Psoas muscle (tissue), 8 donors: ENCODE measurements around the gene SLC22A2. TPM values are rescaled to one million over a fixed set of nuclear protein-coding genes. Genes with fewer than 3 reads are reported as not detected.

Source experiments
- ATAC-seq, 4 donors: fragments of 200-7000 bp; cut with Tn5 transposase; one replicate each; pipeline ENCODE4 v1.9.1; 2020; ENCODE audit warnings: moderate library complexity in 3 of 4, mild to moderate bottlenecking in 2 of 4
- DNase-seq, 2 donors: peaks; one replicate each; pipeline ENCODE4 v3.0.0-alpha.2; 2020
- H3K27ac ChIP-seq: fragments of 200-600 bp; one replicate; pipeline ENCODE4 v1.8.0; 2022
- H3K27me3 ChIP-seq, 3 donors: fragments of 200-600 bp in 1 of 3; one replicate each; pipeline versions ENCODE4 v1.6.1 to v1.8.0; 2013 to 2022; ENCODE audit warnings: low read length in 2 of 3, mild to moderate bottlenecking in 2 of 3, moderate library complexity in 1 of 3; ENCODE audit not compliant: insufficient read depth in 3 of 3
- H3K36me3 ChIP-seq, 2 donors: fragments of 200-600 bp in 1 of 2; one replicate each; pipeline versions ENCODE4 v1.6.1 to v1.8.0; 2013 to 2022; ENCODE audit warnings: low read depth in 1 of 2, mild to moderate bottlenecking in 1 of 2, moderate library complexity in 1 of 2; ENCODE audit not compliant: insufficient read depth in 1 of 2
- H3K4me1 ChIP-seq: fragments of 200-600 bp; one replicate; pipeline ENCODE4 v1.8.0; 2022
- H3K4me3 ChIP-seq: fragments of 200-600 bp; one replicate; pipeline ENCODE4 v1.8.0; 2022; ENCODE audit warnings: mild to moderate bottlenecking
- H3K9me3 ChIP-seq: fragments of 200-600 bp; one replicate; pipeline ENCODE4 v1.8.0; 2022
- CTCF ChIP-seq: fragments of 200-600 bp; IDR thresholded peaks from one replicate; pipeline ENCODE4 v1.8.0; 2022; ENCODE audit warnings: antibody characterized with exemption
- WGBS, 3 donors: extraction: QIAGEN DNeasy Blood & Tissue Kit; methylation state at CpG; one replicate each; pipeline versions ENCODE4 v1.1.6 to v1.1.7; 2013; 5-methylcytosine and 5-hydroxymethylcytosine counted together
- intact Hi-C, 2 donors: fragments of 100-400 bp; cut with DNase I; formaldehyde crosslinking; loops; one replicate each; pipeline versions ENCODE4 v1.11.0 to v1.14.2; 2022
- polyA plus RNA-seq, 3 donors: library from polyadenylated mRNA; stranded (reverse); fragments of 200-250 nt; gene quantifications; one replicate each; pipeline ENCODE4 v1.2.3, GENCODE V29; 2013
- total RNA-seq, 4 donors: library from RNA; stranded (reverse); fragmentation: NEBNext Ultra II Directional in 2 of 4; extraction: Animal tissue kit (Norgen Biotek cat#: 25700) in 2 of 4; gene quantifications; one replicate each; pipeline versions ENCODE4 v1.2.1 to v1.2.4, GENCODE V29; 2021 to 2023
- donor health status: healthy with polysubstance abuse.
- donor health status: DM: no; HTN: no; CAD: no; lungs with moderate emphysema.
- donor health status: Bipolar disorder and iron deficiency.
- donor health status: healthy.
- donor health status: DM: yes; HTN: yes; CAD: no.
- donor health status: DM: no; HTN: no; CAD: no.
- donor health status: DM: no; HTN: no; CAD: no.
- donor health status: DM: yes; HTN: yes; CAD: no.

SLC22A2 gene
- total and polyA plus RNA-seq, 7 donors: 0.06 to 0.75 (median 0.44) TPM; not detected in 1

DNA sequence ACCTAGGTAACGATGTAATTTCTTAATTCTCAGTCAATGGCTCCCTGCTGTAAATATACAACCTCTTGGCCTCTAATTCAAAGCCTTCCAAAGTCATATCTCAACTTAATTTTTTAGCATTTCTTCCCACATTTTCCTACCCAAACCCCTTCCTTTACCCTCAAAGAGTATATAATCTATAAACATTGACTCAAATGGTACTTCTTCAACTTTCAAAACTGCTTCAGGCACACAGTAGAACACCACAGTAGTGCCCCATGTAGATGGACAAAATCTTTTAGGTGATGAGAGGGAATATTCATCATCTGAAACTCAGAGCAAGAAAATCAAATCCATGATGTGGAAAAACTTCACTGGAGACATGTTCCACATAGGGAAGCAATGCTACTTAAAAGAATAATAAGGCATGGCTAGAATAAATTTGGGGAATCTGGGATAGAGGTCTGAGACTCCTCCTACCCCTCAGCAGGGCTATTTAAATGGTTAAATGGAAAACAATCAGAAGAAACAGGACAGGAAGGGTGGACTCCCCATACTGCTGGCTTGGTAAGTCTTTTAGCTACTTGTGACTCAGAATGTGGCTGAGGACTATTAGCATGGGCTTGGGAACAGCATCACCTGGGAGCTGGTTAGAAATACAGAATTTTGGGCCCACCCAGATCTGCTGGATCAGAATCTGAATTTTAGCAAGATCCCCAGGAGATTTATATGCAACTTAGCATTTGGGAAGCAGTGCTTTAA, 6.4 kb downstream of the SLC22A2 start:
- 84 to 92% (median 86%) methylated on average over 1 of the region's 1 CpG for WGBS, 3 donors
- H3K27ac ChIP-seq: no peak overlapping the region
- H3K36me3 ChIP-seq: no peaks in the 10 kb centered on the region
- no peaks in the 10 kb centered on the region for H3K9me3 ChIP-seq
- TF ChIP-seq CTCF: no peak
- intact Hi-C loops: no loop called here
- no peak overlapping the region for H3K4me3 ChIP-seq
- H3K27me3 ChIP-seq: no peaks in the 10 kb centered on the region
- no peaks in the 10 kb centered on the region for H3K4me1 ChIP-seq
- DNase-seq (no peak), ATAC-seq (no peak)

GRCh38 chr6:160249671-160250070, 8.9 kb downstream of the SLC22A2 start:
- intact Hi-C loops: loop anchor here in 1 of 2 donors (2.0 kb wide), 1 partner anchor 23 kb away; no protein-coding TSS in a partner anchor
- Histone ChIP-seq H3K27ac (no peak overlapping the region), H3K4me1 (no peaks in the 10 kb centered on the region), H3K4me3 (no peak overlapping the region), H3K36me3 (no peaks in the 10 kb centered on the region), H3K27me3 (no peaks in the 10 kb centered on the region), H3K9me3 (no peaks in the 10 kb centered on the region)
- no peak for ATAC-seq
- no peak for DNase-seq
- 73 to 77% (median 75%) methylated on average over 3 of the region's 3 CpGs for WGBS, 3 donors
- TF ChIP-seq CTCF: no peak

GRCh38 chr6:160248538-160248937, 10.1 kb downstream of the SLC22A2 start:
- Histone ChIP-seq H3K9me3 (no peaks in the 10 kb centered on the region), H3K27me3 (no peaks in the 10 kb centered on the region), H3K27ac (no peak overlapping the region), H3K36me3 (no peaks in the 10 kb centered on the region), H3K4me3 (no peak overlapping the region), H3K4me1 (no peaks in the 10 kb centered on the region)
- no peak for TF ChIP-seq CTCF
- ATAC-seq (peak in 1 of 4 donors; percentile 50), DNase-seq (no peak)
- intact Hi-C loops: no loop called here
- 66 to 68% (median 67%) methylated on average over 1 of the region's 1 CpG for WGBS, 3 donors

- intact Hi-C loops: no loop called here
- no peaks in the 10 kb centered on the region for H3K9me3 ChIP-seq
- H3K4me1 ChIP-seq: no peaks in the 10 kb centered on the region
- DNase-seq: no peak
- no peak for ATAC-seq
- 72 to 84% (median 77%) methylated on average over 3 of the region's 3 CpGs for WGBS, 3 donors
- H3K27me3 ChIP-seq: no peaks in the 10 kb centered on the region
- H3K4me3 ChIP-seq: no peak overlapping the region
- TF ChIP-seq CTCF: no peak
- H3K36me3 ChIP-seq: no peaks in the 10 kb centered on the region
- H3K27ac ChIP-seq: no peak overlapping the region
Measured at GRCh38 chr6:160247457-160247883, 11.2 kb downstream of the SLC22A2 start.

GRCh38 chr6:160240691-160241084, 17.9 kb downstream of the SLC22A2 start:
- DNase-seq (no peak), ATAC-seq (no peak)
- H3K4me1 ChIP-seq: no peaks in the 10 kb centered on the region
- no peaks in the 10 kb centered on the region for H3K27me3 ChIP-seq
- 69 to 92% (median 77%) methylated on average over 1 of the region's 1 CpG for WGBS, 3 donors
- intact Hi-C loops: no loop called here
- peaks cover 10% of the 10 kb centered on the region for H3K9me3 ChIP-seq
- no peak for TF ChIP-seq CTCF
- no peak overlapping the region for H3K4me3 ChIP-seq
- H3K36me3 ChIP-seq: no peaks in the 10 kb centered on the region
- H3K27ac ChIP-seq: no peak overlapping the region
